Lower leg skin (tissue), 3 donors: ENCODE measurements around the gene NAPG.

Experiments
- POLR2A ChIP-seq, 2 donors: fragments of 450-650 bp; IDR thresholded peaks; one replicate each; pipeline ENCODE4 v1.6.1; 2016 to 2017; ENCODE audit warnings: antibody characterized with exemption in 2 of 2, mild to moderate bottlenecking in 1 of 2, moderate library complexity in 1 of 2
- TF ChIP-seq, protein P1 (sequence below), 3 donors: fragments of 450-650 bp; IDR thresholded peaks; one replicate each; pipeline ENCODE4 v1.5.1; 2016; ENCODE audit warnings: antibody characterized with exemption in 3 of 3, mild to moderate bottlenecking in 3 of 3, moderate library complexity in 2 of 3

DNA sequence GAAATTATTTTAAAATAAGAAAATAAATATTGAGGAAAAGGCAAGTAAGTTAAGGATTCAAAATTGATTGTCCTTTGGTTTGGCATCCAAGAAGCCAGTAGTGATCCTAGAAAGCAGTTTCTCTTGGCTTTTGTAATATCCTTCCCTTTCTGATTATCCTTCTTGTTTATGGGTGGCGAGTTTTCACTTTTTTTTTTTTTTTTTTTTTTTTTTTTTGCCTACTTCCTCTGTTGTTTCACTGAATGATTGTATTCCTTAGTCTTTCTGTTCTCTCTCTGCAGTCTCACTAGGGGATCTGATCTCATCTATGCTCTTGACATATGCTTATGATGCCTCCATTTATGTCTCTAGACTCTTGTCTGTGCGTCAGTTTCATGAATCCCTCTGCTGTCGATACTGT is 4.2 kb downstream of the NAPG start:
- TF ChIP-seq, protein P1, sequence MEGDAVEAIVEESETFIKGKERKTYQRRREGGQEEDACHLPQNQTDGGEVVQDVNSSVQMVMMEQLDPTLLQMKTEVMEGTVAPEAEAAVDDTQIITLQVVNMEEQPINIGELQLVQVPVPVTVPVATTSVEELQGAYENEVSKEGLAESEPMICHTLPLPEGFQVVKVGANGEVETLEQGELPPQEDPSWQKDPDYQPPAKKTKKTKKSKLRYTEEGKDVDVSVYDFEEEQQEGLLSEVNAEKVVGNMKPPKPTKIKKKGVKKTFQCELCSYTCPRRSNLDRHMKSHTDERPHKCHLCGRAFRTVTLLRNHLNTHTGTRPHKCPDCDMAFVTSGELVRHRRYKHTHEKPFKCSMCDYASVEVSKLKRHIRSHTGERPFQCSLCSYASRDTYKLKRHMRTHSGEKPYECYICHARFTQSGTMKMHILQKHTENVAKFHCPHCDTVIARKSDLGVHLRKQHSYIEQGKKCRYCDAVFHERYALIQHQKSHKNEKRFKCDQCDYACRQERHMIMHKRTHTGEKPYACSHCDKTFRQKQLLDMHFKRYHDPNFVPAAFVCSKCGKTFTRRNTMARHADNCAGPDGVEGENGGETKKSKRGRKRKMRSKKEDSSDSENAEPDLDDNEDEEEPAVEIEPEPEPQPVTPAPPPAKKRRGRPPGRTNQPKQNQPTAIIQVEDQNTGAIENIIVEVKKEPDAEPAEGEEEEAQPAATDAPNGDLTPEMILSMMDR (IDR thresholded peaks at IDR 0.05), result no peak
- TF ChIP-seq POLR2A (IDR thresholded peaks at IDR 0.05), result no peak
